ENCODE data around the gene OLFM4.
"Not testable (repeated sequence)": the region's sequence is repeated elsewhere in the genome, so short reads cannot be mapped to it uniquely, and the experiment has no call there.

OLFM4 gene

DNA sequence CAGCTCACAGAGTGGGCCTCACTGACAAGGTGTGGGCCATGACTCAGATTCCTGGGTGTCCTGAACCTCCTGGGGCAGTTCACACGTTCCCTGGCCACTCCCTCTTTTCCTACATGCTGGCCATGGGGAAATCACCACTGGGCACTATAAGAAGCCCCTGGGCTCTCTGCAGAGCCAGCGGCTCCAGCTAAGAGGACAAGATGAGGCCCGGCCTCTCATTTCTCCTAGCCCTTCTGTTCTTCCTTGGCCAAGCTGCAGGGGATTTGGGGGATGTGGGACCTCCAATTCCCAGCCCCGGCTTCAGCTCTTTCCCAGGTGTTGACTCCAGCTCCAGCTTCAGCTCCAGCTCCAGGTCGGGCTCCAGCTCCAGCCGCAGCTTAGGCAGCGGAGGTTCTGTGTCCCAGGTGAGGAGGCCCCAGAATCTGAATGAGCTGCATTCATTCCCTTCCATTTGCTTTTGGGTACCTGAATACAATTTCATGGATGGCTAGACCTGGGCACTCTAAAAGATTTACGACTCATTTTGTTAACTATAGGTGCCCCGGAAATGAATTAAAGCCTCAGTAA, at the start of gene OLFM4:
Gene OLFM4, plus strand, starts transcription at position 177 of the 567 bp plus-strand sequence. Its CDS starts 24 bp downstream, at position 201.
- no peak for DNase-seq (ENCODE audit: low read depth, low spot score)

DNA sequence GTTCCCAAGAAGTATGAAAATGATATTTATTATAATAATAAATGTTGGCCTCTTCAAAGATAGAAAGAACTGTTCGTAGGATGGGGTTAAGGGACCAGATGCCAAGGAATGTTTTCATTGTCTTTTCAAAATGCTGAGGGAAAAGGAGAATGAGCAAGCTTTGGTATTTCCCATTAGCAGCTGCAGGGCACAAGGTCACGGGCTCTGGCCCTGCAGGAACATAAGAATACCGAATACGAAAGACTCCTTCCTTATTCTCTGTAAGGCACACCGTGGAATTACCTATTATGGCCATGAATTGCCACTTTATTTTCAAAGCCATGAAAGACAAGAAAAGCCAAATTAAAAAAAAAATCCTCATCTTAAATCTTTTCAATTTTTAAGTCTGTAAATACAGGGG, 49.6 kb upstream of the OLFM4 start:
- DNase-seq (ENCODE audit: low read depth, low spot score), result no peak

GRCh38 chr13:52980695-52981094, 47.9 kb upstream of the OLFM4 start:
- no peak for DNase-seq (ENCODE audit: low read depth, low spot score)

GRCh38 chr13:52983836-52984235, 44.8 kb upstream of the OLFM4 start:
- no peak for DNase-seq (ENCODE audit: low read depth, low spot score)

- DNase-seq (ENCODE audit: low read depth, low spot score), result no peak
Observed at GRCh38 chr13:52984881-52985363, 43.7 kb upstream of the OLFM4 start.

DNA sequence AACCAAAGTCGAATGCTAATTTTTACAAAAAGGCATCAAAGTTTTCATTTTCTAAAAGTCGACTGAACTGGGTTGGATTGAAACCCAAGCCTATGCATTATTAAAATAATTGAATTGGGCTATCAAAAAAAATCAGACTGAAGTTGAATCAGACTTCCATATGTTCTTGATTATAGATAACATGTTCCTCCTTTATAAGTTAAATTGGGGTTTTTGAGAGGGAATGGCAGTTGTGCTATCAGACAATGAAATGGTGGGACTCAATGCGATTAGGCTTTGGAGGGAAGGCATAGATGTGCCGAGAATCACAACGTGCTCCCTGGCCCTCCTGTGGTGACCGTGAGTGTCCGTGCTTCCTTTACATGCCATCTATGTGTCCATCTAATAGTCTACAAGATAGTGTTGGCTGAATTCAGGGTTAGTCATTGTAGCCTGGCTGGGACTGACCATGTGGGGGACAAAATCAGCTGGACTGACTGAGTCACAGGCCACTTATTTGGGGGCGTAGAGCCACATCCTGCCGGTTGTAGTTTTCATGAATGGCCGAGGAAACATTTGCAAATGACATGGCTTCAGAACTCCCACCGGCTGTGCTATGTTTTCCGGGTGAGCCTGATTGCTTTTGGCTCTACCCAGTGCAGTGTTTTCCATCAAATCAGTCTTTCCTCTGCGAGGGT, 37.1 kb upstream of the OLFM4 start:
- DNase-seq (ENCODE audit: low read depth, low spot score), result no peak

GRCh38 chr13:52992110-52992509, 36.5 kb upstream of the OLFM4 start:
- DNase-seq (ENCODE audit: low read depth, low spot score), result no peak

DNA sequence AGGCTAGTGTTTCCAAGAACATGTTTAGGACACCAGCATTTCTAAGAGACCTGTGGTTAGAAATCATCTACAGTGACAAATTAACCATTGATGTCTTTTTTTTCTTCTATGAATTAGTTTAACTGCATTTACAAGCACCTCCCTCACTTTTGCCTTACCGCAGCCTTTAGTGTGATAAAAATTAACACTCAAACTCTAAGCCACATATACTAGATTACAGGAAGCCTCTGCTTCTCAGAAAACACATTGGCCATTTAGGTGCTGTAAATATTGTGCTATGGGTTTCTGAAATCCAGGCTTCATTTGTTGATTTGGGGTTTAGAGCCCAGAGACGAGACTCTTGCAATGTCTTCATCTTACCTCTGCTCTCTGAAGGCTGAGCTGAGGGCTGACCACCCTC, 34.6 kb upstream of the OLFM4 start:
- DNase-seq (ENCODE audit: low read depth, low spot score), result no peak

DNA sequence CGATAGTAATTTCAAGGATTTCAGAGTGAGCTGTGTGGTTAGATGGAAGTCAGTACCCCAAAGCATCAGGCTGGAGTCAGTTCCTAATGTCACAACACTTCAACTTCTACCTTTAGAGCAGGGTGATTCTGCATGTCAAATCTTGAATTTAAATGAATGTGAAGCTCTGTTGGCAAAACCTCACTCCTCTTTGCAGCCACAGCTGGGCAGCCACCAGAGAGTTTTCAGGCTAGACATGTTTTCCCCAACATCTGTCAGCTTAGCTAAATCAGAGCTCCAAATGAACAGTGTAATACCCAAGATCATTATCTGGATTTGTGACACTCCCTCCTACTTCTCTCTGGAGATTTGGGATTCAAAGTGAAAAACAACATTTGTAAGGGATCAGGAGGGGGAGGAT, 33.7 kb upstream of the OLFM4 start:
- no peak for DNase-seq (ENCODE audit: low read depth, low spot score)

- no peak for DNase-seq (ENCODE audit: low read depth, low spot score)
Observed at GRCh38 chr13:52995946-52996345, 32.7 kb upstream of the OLFM4 start.

- DNase-seq (ENCODE audit: low read depth, low spot score), result no peak
Observed at GRCh38 chr13:52997951-52998876, 30.4 kb upstream of the OLFM4 start.

GRCh38 chr13:52999093-52999696, 29.4 kb upstream of the OLFM4 start:
- no peak for DNase-seq (ENCODE audit: low read depth, low spot score)

DNA sequence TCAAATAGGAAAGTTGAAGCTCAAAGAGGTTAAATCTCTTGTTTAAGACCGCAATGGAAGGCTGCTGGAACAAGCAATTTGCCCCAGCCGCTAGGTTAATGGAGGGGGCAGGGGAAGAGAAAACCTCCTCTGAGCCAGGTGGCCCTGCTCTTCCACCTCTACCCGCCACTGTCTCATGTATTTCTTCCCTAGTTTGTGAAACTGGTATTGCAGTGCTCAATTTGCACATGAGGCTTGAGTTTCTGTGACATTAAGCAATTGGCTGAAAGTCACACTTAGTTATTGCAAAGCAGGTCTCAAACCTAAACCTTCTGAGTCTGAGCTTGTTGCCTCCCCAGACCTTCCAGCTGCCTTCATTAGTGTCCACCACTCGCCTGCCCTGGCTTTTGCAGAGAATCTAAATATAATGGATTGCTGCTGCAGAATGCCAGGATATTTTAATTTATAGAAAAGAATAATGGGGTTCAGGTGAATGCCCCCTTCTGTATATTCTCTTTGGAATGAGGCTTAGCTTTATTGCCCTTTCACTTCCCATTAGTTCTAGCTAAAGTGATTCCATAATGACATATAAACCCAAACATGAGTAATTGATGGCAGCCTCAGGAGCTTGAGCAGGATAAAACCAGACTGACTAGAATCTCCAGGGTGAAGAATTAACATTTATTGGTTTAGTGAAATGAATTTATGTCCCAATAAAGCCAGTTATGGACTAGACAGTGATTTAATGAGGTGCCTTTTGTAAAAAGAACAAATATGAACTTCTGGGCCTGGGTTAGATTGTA, 27.0 kb upstream of the OLFM4 start:
- no peak for DNase-seq (ENCODE audit: low read depth, low spot score)

DNA sequence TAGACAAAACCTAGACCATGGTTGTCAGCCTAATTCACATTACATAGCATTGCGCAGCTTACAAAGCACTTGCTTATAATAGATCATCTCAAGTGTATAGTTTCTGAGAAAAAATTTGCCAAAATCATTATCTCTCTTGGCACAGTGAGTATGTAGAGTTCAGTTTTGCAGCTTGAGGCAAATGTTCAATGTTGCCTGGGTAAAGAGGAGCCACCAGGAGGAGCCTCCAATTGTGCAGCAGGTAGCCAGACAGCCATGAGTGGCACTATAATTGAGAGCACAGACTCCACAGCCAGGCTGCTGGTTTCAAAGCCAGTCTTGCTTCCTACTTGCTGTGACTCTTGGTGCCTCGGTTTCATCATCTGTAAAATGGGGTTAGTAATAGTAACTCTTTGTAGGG, 24.0 kb upstream of the OLFM4 start:
- DNase-seq (ENCODE audit: low read depth, low spot score), result no peak

DNA sequence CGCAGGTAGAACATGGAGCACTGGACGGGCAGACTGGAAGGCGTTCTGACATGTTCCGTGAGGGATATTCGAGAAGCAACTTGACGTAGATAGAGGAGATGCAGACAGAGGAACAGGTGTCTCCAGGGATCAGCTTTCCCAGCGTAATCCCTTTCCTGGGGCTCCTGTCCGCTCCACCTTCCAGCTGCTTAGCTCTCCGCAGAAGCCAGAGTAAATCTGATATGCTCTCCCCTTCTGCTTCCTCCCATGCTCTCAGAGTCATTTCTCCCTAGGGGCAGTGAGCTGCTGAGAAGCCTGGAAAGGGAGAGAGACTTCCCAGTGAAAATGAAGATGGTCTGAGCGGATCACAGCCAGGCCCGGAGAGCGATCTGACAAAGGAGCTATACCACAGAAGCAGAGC, 23.0 kb upstream of the OLFM4 start:
- DNase-seq (ENCODE audit: low read depth, low spot score), result no peak

DNA sequence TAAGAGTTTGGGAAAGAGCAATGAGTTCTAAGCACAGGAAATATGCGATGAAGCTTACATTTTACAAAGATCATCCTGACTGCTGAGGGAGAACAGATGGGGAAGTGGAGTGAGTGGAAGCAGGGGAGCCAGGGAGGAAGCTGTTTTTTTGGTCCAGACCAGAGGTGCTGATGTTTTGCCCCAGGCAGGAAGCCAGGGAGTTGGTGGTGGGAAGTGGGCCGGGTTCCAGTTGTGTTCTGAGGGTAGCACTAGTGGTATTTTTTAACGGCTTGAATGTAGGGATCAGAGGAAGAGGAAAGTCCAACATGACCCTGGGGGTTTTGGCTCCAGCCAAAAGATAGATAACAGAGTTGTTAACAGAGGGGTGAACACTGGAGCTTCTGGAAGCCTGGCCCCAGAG, 20.7 kb upstream of the OLFM4 start:
- DNase-seq (ENCODE audit: low read depth, low spot score), result no peak

DNA sequence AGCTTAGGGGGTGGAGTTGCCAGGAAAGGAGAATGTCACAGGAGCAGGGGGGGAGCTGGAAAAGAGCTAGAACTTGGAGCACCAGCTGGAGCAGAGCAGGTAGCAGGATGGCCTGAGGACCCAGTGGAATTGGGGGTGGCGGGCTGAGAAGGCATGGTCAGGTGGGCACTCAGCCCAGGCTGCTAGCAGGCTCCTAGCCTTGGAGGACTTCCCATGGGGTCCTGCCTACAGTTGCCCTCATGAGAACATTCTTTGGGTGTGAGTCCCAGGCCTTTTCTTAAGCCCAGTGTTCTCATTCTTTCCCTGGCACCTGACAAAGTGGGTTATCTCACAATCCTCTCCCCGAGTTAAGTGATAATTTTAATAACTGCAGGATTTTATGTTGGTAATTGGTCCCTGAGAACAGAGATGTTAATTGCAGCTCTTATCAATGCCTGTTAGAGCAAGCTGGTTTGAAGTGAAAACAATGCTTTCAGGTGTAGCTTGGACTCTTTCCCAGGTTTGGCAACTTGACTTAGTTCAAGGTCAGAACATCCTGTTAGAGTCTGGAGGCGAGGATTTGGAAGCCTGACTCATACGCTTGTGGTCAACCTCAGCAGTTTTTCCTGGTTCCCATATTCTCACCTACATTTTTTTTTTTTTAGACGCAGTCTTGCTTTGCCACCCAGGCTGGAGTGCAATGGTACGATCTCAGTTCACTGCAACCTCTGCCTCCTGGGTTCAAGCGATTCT, 18.1 kb upstream of the OLFM4 start:
- DNase-seq (ENCODE audit: low read depth, low spot score), result no peak

DNA sequence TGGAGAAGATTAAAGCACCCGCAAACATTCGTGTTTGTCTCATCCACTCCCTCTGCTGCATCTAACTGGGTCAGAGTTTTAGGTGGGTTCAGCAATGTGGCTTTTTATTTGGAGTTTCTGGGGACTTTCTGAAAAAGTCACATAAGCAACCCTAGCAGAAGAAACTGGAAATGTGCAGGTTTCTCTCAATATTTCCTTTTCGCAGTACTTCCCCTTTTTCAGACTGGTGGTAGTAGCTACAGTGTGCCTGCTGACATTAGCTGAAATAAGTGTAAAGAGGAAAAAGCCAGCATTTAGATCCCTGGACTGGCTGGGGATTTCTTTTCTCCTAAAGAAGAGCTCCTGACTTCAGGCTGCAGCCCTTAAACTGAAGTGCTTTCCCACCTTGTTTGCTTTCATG, 15.9 kb upstream of the OLFM4 start:
- no peak for DNase-seq (ENCODE audit: low read depth, low spot score)

- DNase-seq (ENCODE audit: low read depth, low spot score), result no peak
Observed at GRCh38 chr13:53013113-53013512, 15.5 kb upstream of the OLFM4 start.

- DNase-seq (ENCODE audit: low read depth, low spot score), result not testable (repeated sequence)
Observed at GRCh38 chr13:53014018-53014417, 14.6 kb upstream of the OLFM4 start.

Measured in activated naive CD8-positive, alpha-beta T cell treated with anti-CD3 and anti-CD28 coated beads, Interleukin-2, amount 50 U/mL, for 16 hours (primary cell).